ENCODE data around the gene PPP2R5E.

The PPP2R5E gene

DNA sequence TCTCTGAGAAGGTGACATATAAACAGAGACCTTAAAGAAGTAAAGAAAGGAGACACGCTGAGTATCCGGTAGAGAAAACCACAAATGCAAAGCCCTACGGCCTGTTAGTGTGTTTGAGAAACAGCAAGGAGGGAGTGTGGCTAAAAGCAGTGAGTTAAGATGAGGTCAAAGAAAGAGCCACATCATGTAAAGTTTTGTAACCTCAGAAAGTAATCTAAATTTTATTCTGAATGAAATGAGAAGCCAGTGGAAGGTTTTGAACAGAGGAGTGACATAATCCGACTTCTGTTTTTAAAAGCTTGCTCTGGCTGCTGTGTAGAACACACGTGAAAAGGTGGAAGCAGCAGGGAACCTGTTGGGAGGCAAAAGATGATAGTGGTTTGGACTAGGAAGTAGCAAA is 32.6 kb downstream of the PPP2R5E start:
- TF ChIP-seq, protein P1, sequence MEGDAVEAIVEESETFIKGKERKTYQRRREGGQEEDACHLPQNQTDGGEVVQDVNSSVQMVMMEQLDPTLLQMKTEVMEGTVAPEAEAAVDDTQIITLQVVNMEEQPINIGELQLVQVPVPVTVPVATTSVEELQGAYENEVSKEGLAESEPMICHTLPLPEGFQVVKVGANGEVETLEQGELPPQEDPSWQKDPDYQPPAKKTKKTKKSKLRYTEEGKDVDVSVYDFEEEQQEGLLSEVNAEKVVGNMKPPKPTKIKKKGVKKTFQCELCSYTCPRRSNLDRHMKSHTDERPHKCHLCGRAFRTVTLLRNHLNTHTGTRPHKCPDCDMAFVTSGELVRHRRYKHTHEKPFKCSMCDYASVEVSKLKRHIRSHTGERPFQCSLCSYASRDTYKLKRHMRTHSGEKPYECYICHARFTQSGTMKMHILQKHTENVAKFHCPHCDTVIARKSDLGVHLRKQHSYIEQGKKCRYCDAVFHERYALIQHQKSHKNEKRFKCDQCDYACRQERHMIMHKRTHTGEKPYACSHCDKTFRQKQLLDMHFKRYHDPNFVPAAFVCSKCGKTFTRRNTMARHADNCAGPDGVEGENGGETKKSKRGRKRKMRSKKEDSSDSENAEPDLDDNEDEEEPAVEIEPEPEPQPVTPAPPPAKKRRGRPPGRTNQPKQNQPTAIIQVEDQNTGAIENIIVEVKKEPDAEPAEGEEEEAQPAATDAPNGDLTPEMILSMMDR (IDR thresholded peaks at IDR 0.05; ENCODE audit: low read depth, low read length, missing control alignments), result no peak
- no peak overlapping the region for H3K4me3 ChIP-seq (ENCODE audit: low read depth, low read length)
- DNase-seq (ENCODE audit: low read depth), result peak; percentile 32
- in situ Hi-C loops (cut with HindIII; ENCODE audit: low sequenced_read_pairs), result no loop called here

- TF ChIP-seq, protein P1 (IDR thresholded peaks at IDR 0.05; ENCODE audit: low read depth, low read length, missing control alignments), result no peak
- H3K4me3 ChIP-seq (ENCODE audit: low read depth, low read length), result no peak overlapping the region
- in situ Hi-C loops (cut with HindIII; ENCODE audit: low sequenced_read_pairs), result no loop called here
- DNase-seq (ENCODE audit: low read depth), result no peak
These were observed 35.1 kb downstream of the PPP2R5E start for GRCh38 chr14:63508033-63508432.

DNA sequence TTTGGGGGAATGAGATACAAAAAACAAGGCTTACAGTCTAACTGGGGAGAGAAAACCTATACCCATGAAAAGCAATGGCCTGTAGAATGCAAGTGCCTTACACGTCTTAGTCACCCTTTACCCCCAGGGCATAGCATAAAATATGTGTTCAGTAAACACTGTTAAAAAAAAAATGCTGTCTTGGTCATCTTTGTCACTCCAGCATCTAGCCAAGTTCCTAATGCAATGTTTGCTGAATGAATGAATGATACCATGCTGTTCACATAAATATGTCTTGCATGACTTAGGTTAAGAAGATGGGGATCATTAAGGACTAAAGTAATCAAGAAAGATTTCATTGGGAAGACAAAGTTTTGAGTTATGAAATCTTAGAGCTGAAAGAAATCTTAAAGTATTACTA is 38.5 kb downstream of the PPP2R5E start:
- in situ Hi-C loops (cut with HindIII; ENCODE audit: low sequenced_read_pairs), result no loop called here
- no peak for DNase-seq (ENCODE audit: low read depth)
- no peak overlapping the region for H3K4me3 ChIP-seq (ENCODE audit: low read depth, low read length)
- TF ChIP-seq, protein P1 (IDR thresholded peaks at IDR 0.05; ENCODE audit: low read depth, low read length, missing control alignments), result no peak

GRCh38 chr14:63501429-63501828 is 41.7 kb downstream of the PPP2R5E start:
- H3K4me3 ChIP-seq (ENCODE audit: low read depth, low read length), result no peak overlapping the region
- TF ChIP-seq, protein P1 (IDR thresholded peaks at IDR 0.05; ENCODE audit: low read depth, low read length, missing control alignments), result no peak
- in situ Hi-C loops (cut with HindIII; ENCODE audit: low sequenced_read_pairs), result no loop called here
- DNase-seq (ENCODE audit: low read depth), result no peak

DNA sequence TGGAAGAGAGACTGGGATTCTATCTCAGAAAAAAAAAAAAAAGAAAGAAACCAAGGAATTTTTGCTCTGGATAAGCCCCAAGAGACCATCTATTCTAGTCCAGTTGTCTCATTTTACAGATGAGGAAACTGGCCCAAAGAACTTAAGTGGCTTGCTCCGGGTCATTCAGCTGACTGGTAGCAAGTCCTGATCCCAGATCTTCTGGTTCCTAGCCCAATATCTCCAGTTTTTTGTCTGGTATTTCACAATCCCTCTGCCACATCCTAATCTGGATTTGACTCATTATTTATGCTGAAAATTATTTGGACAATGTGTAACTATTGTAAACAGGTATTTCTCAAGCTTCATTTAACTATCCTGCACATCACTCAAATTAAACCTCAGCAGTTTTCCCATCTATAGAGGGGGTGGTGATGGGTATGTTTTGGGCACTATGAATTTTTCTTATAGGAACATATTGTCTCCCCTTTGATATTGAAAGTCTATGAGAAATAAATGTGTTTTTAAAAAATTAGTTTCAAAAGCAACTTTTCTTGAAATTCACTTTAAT is 43.4 kb downstream of the PPP2R5E start:
- no peak for DNase-seq (ENCODE audit: low read depth)
- in situ Hi-C loops (cut with HindIII; ENCODE audit: low sequenced_read_pairs), result no loop called here

DNA sequence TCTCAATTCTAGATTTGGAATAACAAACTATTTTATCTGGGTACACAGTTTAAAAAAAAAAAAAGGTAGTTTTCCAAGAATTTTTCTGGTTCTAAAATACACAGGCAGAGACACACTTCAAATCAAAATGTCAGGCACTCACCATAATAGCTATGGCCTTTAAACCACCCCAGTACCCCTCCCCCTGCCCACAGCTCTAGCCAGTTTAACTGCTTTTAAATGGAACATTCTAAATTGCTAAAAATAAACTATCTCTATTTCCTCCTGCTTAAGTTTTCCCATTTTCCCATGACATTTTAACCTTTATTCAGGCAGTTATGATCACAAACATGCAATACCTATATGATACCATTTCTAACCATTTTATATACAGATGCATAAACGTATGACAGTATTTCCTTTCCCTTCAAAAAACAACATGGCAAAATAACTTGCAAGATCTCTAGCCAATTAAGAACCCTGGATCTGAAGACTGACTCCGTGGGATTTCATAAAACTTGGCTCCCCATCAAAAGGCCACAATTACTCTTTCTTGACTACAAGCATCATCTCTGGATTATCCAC is 46.3 kb downstream of the PPP2R5E start:
- H3K4me3 ChIP-seq (ENCODE audit: low read depth, low read length), result no peak overlapping the region
- in situ Hi-C loops (cut with HindIII; ENCODE audit: low sequenced_read_pairs), result no loop called here
- TF ChIP-seq, protein P1 (IDR thresholded peaks at IDR 0.05; ENCODE audit: low read depth, low read length, missing control alignments), result no peak
- no peak for DNase-seq (ENCODE audit: low read depth)

More for the DNA sequence above, 43.4 kb downstream of the PPP2R5E start:
- TF ChIP-seq, protein P1 (IDR thresholded peaks at IDR 0.05; ENCODE audit: low read depth, low read length, missing control alignments), result no peak
- H3K4me3 ChIP-seq (ENCODE audit: low read depth, low read length), result no peak overlapping the region
